Measurements from ENCODE around the gene BANF2.

Gene BANF2

GRCh38 chr20:17735959-17736621 is 36.3 kb downstream of the BANF2 start:
- no peak for DNase-seq (ENCODE audit: low read depth in 2 of 2)

GRCh38 chr20:17738154-17738553 is 38.4 kb downstream of the BANF2 start:
- DNase-seq (ENCODE audit: low read depth in 2 of 2) = no peak

DNA sequence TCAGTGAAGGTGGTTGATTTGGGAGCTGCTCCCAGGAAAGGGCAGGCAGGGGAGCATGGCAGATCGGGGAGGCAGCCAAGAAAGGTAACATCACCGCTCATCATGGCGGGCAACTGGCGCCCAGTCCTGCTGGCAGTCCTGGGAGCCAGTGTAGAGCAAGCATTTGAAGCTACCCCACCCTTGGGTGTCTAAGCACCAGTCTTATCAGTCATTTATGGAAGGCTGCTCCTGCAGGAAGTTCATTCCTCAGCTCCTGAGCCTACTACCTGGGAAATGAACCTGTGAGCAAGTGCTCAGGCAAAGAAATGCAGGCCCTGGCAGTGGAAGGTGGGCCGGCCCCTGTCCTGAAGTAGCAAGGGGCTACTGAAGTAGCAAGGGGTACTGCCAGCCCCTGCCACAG is 41.5 kb downstream of the BANF2 start:
- no peak for DNase-seq (ENCODE audit: low read depth in 2 of 2)

- no peak for DNase-seq (ENCODE audit: low read depth in 2 of 2)
Observed at GRCh38 chr20:17742731-17743130, 43.0 kb downstream of the BANF2 start.

- DNase-seq (ENCODE audit: low read depth in 2 of 2) = no peak
Observed at GRCh38 chr20:17743677-17744076, 43.9 kb downstream of the BANF2 start.

- DNase-seq (ENCODE audit: low read depth in 2 of 2) = no peak
Observed at GRCh38 chr20:17747431-17747846, 47.7 kb downstream of the BANF2 start.

DNA sequence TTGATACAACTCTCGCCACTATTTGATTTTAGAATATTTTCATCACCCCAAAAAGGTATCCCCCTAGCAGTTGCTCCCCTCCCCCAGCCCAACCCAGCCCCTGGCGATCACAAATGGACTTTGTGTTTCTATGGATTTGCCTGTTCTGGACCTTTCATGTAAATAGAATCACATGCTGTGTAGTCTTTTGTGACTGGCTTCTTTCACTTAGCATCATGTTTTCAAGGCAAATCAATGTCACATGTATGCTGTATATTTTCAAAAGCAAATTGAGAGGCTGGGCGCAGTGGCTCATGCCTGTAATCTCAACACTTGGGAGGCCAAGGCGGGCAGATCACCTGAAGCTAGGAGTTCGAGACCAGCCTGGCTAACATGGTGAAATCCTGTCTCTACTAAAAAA is 48.5 kb downstream of the BANF2 start:
- no peak for DNase-seq (ENCODE audit: low read depth in 2 of 2)

DNA sequence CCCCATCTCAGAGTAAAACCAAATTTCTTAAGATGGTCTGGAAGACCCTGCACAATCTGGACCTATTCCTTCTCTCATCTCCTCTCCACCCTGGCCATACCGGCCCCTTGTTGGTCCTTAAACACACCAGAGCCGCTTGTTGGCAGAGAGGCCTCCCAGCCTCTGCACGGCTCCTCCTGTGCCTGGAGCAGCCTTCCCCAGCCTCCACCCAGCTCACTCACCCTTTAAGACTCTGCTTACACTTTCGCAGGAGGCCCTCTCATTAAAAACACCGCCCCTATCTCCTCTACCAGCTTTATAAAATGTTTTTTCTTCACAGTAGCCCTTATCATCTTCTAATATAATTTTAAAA is 49.8 kb downstream of the BANF2 start:
- no peak for DNase-seq (ENCODE audit: low read depth in 2 of 2)

GRCh38 chr20:17749978-17750721 is 50.4 kb downstream of the BANF2 start:
- DNase-seq (ENCODE audit: low read depth in 2 of 2) = no peak

GRCh38 chr20:17750722-17751045 is 50.9 kb downstream of the BANF2 start:
- DNase-seq (ENCODE audit: low read depth in 2 of 2) = no peak

DNA sequence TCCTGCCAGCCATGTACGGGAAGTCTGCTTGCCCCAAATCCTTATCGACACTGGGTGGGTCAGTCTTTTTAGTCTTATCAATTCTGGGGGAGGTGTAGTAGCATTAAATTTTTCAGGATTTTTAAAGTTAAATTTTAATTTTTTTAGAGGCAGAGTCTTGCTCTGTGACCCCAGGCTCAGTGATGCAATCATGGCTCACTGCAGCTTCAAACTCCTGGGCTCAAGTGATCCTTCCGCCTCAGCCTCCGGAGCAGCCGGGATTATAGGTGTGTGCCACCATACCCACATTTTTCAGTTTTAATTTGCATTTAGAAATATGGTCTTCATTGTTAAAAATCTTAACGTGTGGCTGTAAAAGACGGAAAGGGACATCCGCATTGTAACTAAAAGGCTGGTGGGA is 51.9 kb downstream of the BANF2 start:
- DNase-seq (ENCODE audit: low read depth in 2 of 2) = no peak

DNA sequence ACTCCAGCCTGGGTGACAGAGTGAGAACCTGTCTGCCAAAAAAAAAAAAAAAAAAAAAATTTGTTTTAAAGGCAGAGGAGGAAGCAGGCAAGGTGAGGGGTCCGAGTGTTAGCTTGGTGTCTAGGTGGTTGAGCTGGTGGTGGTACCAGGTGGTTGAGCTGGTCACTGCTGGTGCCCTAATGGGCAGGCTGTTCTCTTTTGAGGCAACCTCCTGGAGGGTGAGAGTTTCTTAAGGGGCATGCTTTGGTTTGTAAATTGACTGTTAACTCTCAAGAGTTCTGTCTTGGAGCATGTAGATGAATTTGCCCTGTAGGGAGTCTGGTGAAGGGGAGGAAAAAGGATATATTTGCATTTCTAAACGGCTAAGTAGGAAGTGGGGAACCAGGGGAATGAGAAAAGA is 52.7 kb downstream of the BANF2 start:
- no peak for DNase-seq (ENCODE audit: low read depth in 2 of 2)

- no peak for DNase-seq (ENCODE audit: low read depth in 2 of 2)
Observed at GRCh38 chr20:17753516-17753915, 53.8 kb downstream of the BANF2 start.

- DNase-seq (ENCODE audit: low read depth in 2 of 2) = no peak
Observed at GRCh38 chr20:17756529-17756928, 56.8 kb downstream of the BANF2 start.

DNA sequence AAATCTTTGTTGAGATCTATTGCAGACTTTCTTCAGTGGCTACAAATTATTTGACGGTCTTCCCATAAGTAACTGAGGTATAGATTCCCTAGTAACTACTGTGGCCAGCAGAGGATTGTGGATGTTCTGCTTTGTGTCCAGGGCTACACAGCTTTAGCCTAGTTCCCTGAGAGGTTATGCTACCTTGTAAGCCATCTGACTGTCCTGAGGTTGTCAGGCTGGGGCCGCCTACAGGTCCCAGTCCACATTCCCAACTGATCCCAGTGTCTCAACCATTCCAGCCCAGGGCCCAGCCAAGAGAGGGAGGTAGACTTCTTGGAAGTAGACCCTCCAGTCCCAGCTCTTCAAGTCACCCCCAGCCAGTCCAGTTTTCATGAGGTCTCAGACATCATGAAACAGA is 57.7 kb downstream of the BANF2 start:
- no peak for DNase-seq (ENCODE audit: low read depth in 2 of 2)

DNA sequence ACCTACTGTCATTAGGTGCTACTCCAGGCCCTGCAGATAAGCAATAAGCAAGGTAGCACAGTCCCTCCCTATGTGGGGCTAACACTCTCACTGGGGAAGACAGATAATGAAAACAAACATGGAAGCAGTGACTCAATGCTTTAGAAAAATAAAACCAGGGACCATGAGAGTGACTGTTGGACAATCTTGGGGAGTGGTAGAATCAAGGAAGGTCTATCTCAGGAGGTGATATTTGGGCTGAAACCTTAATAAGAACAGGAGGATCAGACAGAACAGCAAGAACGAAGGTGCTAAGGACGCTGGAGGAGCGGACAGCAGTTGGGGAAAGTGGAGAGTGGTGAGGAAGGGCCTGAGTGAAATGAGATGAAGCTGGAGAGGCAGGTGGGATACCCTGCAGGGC is 58.2 kb downstream of the BANF2 start:
- DNase-seq (ENCODE audit: low read depth in 2 of 2) = no peak

DNA sequence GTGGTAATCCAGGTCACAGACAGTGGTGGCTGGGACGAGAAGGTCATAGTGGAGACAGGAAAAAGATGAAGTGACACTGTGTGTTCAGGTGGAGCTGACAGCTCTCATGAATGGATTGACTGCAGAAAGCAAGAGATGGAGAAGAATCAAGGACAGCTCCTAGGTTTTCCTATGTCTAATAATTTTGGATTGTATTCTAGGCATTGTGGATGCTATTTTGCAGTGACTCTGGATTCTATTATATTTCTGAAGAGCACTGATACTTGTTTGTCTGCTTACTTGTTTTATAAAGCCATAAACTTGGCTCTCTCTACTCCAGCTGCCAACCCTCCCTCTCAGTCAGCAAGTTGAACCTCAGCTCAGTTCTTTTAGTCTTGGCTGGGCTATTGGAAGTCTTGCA is 58.7 kb downstream of the BANF2 start:
- no peak for DNase-seq (ENCODE audit: low read depth in 2 of 2)

GRCh38 chr20:17759449-17759848 is 59.7 kb downstream of the BANF2 start:
- DNase-seq (ENCODE audit: low read depth in 2 of 2) = no peak

- DNase-seq (ENCODE audit: low read depth in 2 of 2) = no peak
Observed at GRCh38 chr20:17761604-17762003, 61.8 kb downstream of the BANF2 start.

GRCh38 chr20:17762243-17762872 is 62.6 kb downstream of the BANF2 start:
- no peak for DNase-seq (ENCODE audit: low read depth in 2 of 2)

- DNase-seq (ENCODE audit: low read depth in 2 of 2) = no peak
Observed at GRCh38 chr20:17762873-17763557, 63.2 kb downstream of the BANF2 start.

DNA sequence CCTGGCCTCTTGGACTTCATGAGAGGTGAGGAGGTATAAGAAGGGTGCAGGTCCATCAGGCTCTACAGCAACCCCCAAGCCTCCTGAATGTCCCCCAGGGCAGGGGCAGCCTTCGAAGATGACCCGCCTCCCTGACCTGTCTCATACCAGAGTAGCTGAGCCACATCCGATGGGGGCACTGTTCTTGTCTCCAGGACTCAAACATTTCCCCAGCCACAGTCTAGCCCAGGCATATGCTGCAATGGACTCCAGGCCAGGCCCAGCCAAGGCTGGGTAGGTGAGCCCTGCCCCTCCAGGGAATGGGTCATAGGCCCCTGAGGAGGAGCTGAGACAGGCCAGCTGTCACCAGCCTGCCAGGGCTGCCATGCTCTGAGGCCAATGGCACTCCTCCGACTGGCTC is 65.3 kb downstream of the BANF2 start:
- no peak for DNase-seq (ENCODE audit: low read depth in 2 of 2)

GRCh38 chr20:17765584-17765983 is 65.8 kb downstream of the BANF2 start:
- no peak for DNase-seq (ENCODE audit: low read depth in 2 of 2)
